Calu3 (cell line): ENCODE measurements around the gene MZT1. TPM values are rescaled to one million over a fixed set of nuclear protein-coding genes. Genes with fewer than 3 reads are reported as not detected.

Experiments used
- BruUV-seq: library from RNA; stranded (reverse); fragments of 400-500 nt; replicated peaks from 2 replicates; lab custom pipeline; 2021; lab: Mats Ljungman, UMichigan
- CTCF ChIA-PET: fragments of 300-600 bp; sonication (Branson Sonifier 250); formaldehyde crosslinking; loops from one replicate; lab custom pipeline; 2022; ENCODE audit warnings: antibody characterized with exemption; lab: Charles Lee
- DNase-seq: peaks from one replicate; pipeline ENCODE4 v3.0.0; 2022
- H3K27ac Mint-ChIP-seq: one replicate; pipeline ENCODE4 v1.8.0; 2022; ENCODE audit warnings: mixed read lengths; ENCODE audit not compliant: unreplicated experiment
- H3K27me3 Mint-ChIP-seq: one replicate; pipeline ENCODE4 v1.8.0; 2022; ENCODE audit warnings: mixed read lengths; ENCODE audit not compliant: unreplicated experiment
- H3K36me3 Mint-ChIP-seq: one replicate; pipeline ENCODE4 v1.8.0; 2022; ENCODE audit warnings: mild to moderate bottlenecking, moderate library complexity, mixed read lengths; ENCODE audit not compliant: insufficient read depth, unreplicated experiment
- H3K4me1 Mint-ChIP-seq: one replicate; pipeline ENCODE4 v1.8.0; 2022; ENCODE audit warnings: mild to moderate bottlenecking, low read depth, mixed read lengths; ENCODE audit not compliant: unreplicated experiment
- H3K4me3 Mint-ChIP-seq: one replicate; pipeline ENCODE4 v1.8.0; 2022; ENCODE audit warnings: mild to moderate bottlenecking, low read depth, moderate library complexity, mixed read lengths; ENCODE audit not compliant: unreplicated experiment
- H3K9me3 Mint-ChIP-seq: one replicate; pipeline ENCODE4 v1.8.0; 2022; ENCODE audit warnings: low read depth, mixed read lengths; ENCODE audit not compliant: unreplicated experiment
- intact Hi-C: fragments of 100-400 bp; cut with micrococcal nuclease; formaldehyde crosslinking; loops from one replicate; pipeline ENCODE4 v1.10.0; 2022; ENCODE audit not compliant: unreplicated experiment
- total RNA-seq: library from RNA; stranded (reverse); gene quantifications from 2 replicates; pipeline ENCODE4 v1.2.3, GENCODE V29; 2022
- TF ChIP-seq, protein P1 (sequence below): fragments of 200-600 bp; IDR thresholded peaks from one replicate; pipeline ENCODE4 v1.8.0; 2022; ENCODE audit warnings: antibody characterized with exemption; ENCODE audit not compliant: unreplicated experiment

MZT1 gene
- total RNA-seq, 1 experiment from 2014 or later, result 11.4 TPM

DNA sequence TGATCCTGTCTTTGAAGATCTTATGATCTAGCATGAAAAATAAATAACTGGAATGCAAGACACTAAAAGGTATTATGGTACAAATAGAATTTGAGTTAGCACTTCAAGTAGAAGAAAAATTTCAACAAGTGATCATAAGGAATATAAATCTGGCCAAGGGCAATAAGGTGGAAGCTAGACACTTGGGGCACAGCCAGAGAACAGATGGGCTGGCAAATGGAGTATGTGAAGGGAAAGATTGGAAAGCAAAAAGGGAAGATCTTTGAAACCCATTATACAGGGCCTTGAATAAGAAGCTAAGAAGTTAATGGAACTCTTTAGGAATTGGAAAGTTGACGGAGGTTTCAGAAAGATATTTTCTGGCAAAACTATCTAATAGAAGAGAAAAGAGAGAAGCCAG, 61.0 kb downstream of the MZT1 start:
- Mint-ChIP-seq H3K27me3 (no peaks in the 10 kb centered on the region), H3K36me3 (no peaks in the 10 kb centered on the region), H3K4me3 (no peak overlapping the region), H3K27ac (no peak overlapping the region), H3K4me1 (peaks cover 8% of the 10 kb centered on the region), H3K9me3 (no peaks in the 10 kb centered on the region)
- DNase-seq, result no peak
- intact Hi-C loops, result no loop called here
- CTCF ChIA-PET, result no interaction called here
- no TSS peak for BruUV-seq
- TF ChIP-seq, protein P1, sequence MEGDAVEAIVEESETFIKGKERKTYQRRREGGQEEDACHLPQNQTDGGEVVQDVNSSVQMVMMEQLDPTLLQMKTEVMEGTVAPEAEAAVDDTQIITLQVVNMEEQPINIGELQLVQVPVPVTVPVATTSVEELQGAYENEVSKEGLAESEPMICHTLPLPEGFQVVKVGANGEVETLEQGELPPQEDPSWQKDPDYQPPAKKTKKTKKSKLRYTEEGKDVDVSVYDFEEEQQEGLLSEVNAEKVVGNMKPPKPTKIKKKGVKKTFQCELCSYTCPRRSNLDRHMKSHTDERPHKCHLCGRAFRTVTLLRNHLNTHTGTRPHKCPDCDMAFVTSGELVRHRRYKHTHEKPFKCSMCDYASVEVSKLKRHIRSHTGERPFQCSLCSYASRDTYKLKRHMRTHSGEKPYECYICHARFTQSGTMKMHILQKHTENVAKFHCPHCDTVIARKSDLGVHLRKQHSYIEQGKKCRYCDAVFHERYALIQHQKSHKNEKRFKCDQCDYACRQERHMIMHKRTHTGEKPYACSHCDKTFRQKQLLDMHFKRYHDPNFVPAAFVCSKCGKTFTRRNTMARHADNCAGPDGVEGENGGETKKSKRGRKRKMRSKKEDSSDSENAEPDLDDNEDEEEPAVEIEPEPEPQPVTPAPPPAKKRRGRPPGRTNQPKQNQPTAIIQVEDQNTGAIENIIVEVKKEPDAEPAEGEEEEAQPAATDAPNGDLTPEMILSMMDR, result no peak

DNA sequence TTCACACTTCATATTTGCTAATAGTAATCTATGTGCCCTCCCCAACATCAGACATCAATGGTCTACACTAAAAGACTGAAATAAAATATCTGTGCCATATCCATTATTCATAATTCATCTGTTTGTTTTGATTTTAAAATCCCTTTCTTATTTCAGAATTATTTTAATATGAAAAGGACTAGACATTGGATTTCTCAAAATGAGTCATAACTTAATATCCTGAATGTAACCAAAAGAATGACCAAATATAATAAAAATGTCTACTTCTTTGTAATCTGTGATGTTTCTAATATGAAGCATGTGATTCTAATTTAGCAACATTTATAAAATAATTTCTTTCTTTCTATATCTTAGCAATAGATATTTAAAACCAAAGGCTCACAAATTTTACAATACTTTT, 64.9 kb downstream of the MZT1 start:
- BruUV-seq, result no TSS peak
- Mint-ChIP-seq H3K27ac (no peak overlapping the region), H3K4me3 (no peak overlapping the region), H3K9me3 (no peaks in the 10 kb centered on the region), H3K36me3 (no peaks in the 10 kb centered on the region), H3K4me1 (peaks cover 8% of the 10 kb centered on the region), H3K27me3 (no peaks in the 10 kb centered on the region)
- intact Hi-C loops, result no loop called here
- TF ChIP-seq, protein P1, result no peak
- DNase-seq, result no peak
- CTCF ChIA-PET, result no interaction called here

Other genes with a start within 250 kb of the MZT1 start
- 6.4 and 7.9 TPM in 2 replicates for gene BORA, start 294 bp upstream of the MZT1 start, total RNA-seq
- gene DIS3, start 54.3 kb upstream of the MZT1 start, total RNA-seq, result 16.5 and 19.8 TPM in 2 replicates
- gene PIBF1, start 54.5 kb upstream of the MZT1 start, total RNA-seq, result 10.1 and 12.5 TPM in 2 replicates